Measurements from ENCODE around the gene LBP.
"Not testable (repeated sequence)": the region's sequence is repeated elsewhere in the genome, so short reads cannot be mapped to it uniquely, and the experiment has no call there.

The LBP gene

DNA sequence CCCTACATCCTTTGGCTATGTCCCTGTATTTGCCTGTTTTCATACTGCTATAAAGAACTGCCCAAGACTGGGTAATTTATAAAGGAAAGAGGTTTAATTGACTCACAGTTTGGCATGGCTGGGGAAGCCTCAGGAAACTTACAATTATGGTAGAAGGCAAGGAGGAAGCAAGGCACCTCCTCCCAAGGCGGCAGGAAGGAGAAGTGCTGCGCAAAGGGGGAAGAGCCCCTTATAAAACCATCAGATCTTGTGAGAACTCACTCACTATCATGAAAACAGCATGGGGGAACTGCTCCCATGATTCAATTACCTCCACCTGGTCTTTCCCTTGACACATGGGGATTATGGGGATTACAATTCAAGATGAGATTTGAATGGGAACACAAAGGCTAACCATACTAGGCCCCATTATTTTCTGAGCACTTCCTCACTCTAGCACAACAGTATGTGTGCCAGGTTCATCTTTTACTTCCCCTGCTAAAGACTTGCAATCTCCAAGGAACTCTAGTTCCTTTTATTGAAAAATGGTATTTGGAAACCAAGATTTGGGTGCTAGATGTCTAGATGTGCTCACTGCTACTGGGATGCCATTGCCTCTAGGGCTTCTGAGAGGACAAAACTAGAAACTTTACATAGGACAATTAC is 49.6 kb downstream of the LBP start:
- not testable (repeated sequence) for DNase-seq (ENCODE audit: low read depth)

DNA sequence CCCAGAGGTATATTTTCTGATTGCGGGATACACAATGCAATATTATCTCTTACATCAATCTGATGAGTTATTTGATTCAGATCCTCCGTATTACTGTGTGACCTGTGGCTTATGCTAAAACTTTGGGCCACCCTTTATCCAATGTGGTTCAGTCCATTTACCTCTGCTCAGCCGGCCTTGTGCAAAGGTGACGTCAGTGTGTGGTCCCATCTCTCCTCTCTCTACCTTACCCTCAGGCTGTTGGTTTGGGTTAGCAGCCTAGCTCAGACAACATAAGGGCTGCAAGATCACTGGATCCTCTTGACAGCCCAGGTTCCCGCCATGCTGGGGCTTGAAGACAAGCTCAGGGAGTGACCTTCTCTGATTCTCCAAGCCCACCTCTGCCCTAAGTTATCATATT is 55.8 kb downstream of the LBP start:
- no peak for DNase-seq (ENCODE audit: low read depth)

- DNase-seq (ENCODE audit: low read depth): no peak
Observed at GRCh38 chr20:38402816-38403215, 56.5 kb downstream of the LBP start.

DNA sequence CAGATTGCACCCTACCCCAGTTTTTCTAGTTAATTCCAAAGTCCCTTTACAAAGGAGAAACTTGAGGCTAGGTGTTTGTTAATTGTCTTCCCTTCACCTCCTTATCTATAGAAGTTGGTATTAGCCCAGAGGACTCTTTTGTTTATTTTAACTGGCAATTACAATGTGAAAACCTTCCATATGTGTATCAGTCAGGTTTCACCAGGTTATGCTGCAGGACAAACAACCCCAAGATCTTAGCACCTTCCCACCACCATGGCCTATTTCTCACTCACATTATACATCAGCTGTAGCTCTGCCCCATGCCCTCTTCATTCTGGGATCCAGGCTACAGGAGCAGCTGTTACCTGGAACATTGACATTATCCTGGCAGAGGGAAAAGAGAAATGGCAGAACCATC is 57.7 kb downstream of the LBP start:
- no peak for DNase-seq (ENCODE audit: low read depth)

DNA sequence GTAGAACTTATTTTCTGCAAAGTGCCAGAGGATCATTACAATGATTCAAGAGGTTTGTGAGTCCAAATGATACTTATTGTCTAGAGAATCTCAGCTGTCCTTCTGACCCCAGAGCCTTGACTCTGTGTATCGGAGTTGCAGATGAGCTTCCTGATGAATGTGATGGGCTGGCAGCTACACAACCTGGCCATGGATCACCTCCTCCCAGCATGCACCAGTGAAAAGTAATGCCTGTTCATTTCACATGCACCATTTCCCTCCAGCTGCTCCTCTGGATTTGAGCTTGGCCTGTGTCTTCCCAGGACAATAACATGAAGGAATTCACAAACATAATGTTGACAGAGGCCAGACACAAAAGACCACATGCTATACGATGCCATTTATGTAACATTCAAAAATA is 58.9 kb downstream of the LBP start:
- DNase-seq (ENCODE audit: low read depth): no peak

- no peak for DNase-seq (ENCODE audit: low read depth)
Observed at GRCh38 chr20:38406476-38406875, 60.2 kb downstream of the LBP start.

- DNase-seq (ENCODE audit: low read depth): no peak
Observed at GRCh38 chr20:38407321-38407720, 61.0 kb downstream of the LBP start.

GRCh38 chr20:38407822-38408221 is 61.5 kb downstream of the LBP start:
- not testable (repeated sequence) for DNase-seq (ENCODE audit: low read depth)

DNA sequence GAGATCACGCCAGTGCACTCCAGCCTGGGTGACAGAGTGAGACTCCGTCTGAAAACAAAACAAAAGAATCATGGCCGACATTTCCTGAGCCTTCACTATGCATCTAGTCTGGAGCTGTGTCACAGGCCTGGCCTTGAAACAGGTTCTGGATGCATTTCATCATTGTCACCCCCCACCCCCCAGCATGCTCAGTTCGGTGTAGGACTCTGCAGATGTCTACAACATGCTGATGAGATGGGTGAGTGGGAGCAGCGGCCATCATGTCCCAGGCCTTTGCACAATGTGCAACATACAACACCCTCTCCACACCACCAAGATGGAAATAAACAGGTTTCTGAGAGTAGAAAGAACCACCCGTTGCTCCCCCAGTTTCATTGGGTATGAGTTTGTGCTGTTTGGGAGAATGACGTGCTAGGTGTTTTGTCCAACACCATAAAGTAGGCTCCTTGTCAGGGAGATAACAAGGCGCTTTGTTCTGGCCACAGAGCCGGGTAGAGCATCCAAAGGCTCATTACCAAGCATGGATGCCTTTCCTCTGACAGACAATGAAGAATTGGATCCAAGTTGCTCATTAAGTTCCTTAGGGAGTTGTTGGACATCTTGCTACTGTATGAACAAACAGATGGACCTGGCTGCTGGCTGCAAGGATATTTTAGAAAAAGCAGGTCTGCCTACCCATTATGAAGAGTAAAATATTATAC is 66.7 kb downstream of the LBP start:
- DNase-seq (ENCODE audit: low read depth): no peak

GRCh38 chr20:38414769-38415450 is 68.6 kb downstream of the LBP start:
- no peak for DNase-seq (ENCODE audit: low read depth)

DNA sequence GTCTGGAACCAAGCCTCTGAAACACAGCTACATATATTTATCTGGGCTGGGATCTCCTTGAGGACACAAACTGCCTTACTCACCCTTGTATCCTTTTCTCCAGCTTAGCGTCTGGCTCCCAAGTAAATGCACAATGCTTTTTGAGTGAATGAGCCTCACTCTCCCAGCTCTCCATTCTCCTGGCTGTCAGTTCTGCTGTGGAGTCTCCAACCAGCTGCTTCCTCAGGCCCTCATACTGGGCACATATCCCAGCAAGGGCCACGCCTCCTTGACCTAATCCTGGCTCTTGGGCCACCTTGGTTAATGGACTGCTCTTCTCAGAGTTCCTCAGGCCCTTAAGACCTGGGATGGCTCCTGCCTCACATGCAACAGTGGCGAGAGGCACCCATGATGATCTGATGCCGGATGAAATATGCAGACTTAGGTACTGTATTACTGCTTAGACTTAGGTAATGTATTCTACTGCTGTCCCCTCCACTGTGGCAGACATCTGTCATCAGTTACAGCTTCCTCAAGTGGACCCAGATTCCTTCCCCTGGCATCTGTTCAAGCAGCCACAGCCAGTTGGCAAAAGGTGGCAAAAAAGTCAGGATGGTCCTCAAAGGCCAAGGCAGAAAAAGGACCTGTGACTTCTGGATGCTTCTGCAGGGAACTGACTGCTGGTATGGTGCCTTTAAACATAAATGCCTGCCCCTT is 72.4 kb downstream of the LBP start:
- DNase-seq (ENCODE audit: low read depth): no peak

DNA sequence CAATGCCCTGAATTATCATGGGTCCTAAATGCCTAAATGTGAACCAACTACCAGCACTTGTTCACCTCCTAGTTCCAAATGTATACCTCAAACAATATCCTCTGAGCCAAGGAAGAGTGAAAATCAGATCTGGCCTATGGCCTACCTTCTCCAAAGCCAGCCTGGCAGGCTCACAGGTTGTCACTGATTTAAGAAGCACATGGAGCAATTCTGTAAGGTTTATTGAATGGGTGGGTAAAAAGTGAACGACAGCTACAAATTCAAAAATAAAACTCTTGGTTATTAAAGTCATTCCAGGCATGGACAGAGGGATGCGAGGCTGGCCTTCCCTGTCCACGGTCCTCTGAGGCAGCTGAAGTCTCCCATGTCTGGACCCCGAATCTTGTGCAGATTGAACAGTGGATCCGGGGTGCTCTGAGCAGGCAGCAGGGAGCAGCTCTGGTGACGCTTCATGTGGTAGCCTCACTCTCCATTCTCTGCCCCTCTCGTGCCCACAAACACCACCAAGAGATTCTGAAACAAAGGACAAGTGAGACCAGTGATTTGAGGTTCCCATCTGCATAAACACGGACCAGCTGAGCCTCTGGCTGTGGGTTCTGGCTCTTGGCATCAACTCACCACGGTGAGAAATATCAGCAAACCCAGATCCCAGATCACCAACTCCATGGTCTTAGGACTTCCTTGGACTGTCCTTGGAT is 74.3 kb downstream of the LBP start:
- no peak for DNase-seq (ENCODE audit: low read depth)

GRCh38 chr20:38421915-38422314 is 75.6 kb downstream of the LBP start:
- DNase-seq (ENCODE audit: low read depth): no peak

DNA sequence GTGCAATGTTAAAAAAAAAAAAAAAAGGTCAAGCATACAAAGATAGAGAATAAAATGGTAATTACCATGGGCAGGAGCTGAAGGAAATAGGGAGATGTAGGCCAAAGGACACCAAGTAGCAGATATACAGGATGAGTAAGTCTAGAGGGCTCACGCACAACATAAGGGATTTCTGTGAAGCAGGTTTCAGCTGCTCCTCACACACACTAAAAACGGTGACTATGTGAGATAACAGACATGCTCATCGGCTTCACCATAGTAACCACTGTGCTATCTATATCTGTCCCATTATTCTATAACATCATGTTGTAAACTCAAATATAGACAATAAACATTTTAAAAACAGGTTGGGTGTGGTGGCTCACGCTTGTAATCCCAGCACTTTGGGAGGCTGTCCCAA is 77.3 kb downstream of the LBP start:
- no peak for DNase-seq (ENCODE audit: low read depth)

DNA sequence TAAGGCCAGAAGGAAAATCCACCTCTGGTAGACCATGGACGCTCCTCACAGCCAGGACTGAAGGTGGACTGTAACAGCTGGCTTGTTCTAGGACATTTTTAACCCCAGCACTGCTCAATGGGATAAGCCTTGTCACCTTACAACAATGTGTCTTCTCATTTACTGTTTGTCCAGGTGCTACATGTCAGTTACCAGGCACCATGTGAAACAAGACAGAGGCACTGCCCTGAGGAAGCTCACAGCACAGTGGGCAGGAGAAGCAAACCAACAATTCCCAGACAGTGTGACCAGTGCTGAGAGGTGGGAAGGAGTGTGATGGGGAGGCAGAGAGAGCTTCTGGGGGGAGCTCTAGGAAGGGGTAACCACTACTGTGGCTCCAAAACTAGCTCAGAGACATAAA is 78.1 kb downstream of the LBP start:
- DNase-seq (ENCODE audit: low read depth): no peak

DNA sequence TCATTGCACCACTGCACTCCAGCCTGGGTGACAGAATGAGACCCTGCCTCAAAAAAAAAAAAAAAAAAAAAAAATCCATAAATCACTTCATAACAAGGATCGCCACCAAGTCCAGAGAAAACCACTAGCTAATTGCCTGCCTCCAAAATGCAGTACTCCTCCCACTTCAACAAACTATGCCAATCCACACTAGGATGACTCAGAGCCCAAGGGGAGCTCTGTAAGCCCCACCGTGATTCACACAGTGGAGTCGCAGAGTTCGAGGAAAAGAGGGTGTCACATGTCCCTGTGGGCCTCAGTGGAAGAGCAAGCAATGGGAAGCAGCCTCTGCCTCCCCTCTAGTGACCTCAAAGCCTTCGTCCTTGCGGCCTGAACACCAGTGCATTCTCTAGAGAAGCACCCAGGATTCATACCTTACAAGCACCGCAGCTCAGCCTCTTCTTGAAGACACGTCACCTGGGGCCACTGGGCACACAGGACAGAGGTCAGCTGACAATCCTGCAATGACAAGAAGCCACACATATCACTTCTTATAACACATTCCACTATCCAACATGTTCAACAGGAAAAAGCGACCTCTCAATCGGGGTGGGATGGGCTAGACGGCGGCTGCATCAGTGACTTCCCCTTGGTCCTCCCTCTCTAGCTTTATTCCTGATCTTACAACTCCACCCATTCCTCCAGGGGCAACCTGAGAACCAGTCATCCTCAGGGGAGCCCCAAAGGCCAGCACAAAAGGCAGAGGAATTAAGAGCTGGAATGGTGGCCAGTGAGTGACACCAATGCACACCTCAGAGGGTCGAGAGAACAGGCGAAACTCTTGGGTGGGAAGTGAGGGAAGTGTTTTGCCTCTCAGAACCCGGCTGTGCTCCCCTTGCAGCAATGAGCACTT is 80.0 kb downstream of the LBP start:
- DNase-seq (ENCODE audit: low read depth): peak; percentile 38

Data from activated T-cell treated with anti-CD3 and anti-CD28 coated beads for 48 hours (primary cell).